Aorta (tissue), 5 donors: Measurements from ENCODE around the gene PRR29. TPM values are rescaled to one million over a fixed set of nuclear protein-coding genes. Genes with fewer than 3 reads are reported as not detected.

Experiments used
- ATAC-seq: fragments of 200-7000 bp; cut with Tn5 transposase; one replicate; pipeline ENCODE4 v1.9.1; 2022; ENCODE audit warnings: moderate library complexity; ENCODE audit not compliant: low FRiP score
- DNase-seq, 2 donors: peaks; one replicate each; pipeline ENCODE4 v3.0.0-alpha.2; 2020
- H3K27ac ChIP-seq, 2 donors: one replicate each; pipeline ENCODE4 v1.5.1; 2013; ENCODE audit warnings: low read length in 2 of 2, mild to moderate bottlenecking in 2 of 2, moderate library complexity in 2 of 2, control low read depth in 1 of 2, inconsistent platforms in 1 of 2, low read depth in 1 of 2
- H3K27me3 ChIP-seq, 2 donors: one replicate each; pipeline ENCODE4 v1.6.1; 2013; ENCODE audit warnings: control low read depth in 1 of 2, low read length in 1 of 2, mild to moderate bottlenecking in 1 of 2, moderate library complexity in 1 of 2; ENCODE audit not compliant: insufficient read depth in 2 of 2, control insufficient read depth in 1 of 2
- H3K36me3 ChIP-seq, 2 donors: one replicate each; pipeline ENCODE4 v1.6.1; 2013; ENCODE audit warnings: control low read depth in 1 of 2, low read length in 1 of 2, mild to moderate bottlenecking in 1 of 2; ENCODE audit not compliant: insufficient read depth in 2 of 2, control insufficient read depth in 1 of 2
- H3K4me1 ChIP-seq, 2 donors: one replicate each; pipeline ENCODE4 v1.6.1; 2013; ENCODE audit warnings: low read length in 2 of 2, control low read depth in 1 of 2, mild to moderate bottlenecking in 1 of 2, moderate library complexity in 1 of 2; ENCODE audit not compliant: insufficient read depth in 2 of 2, control insufficient read depth in 1 of 2
- H3K4me3 ChIP-seq, 2 donors: one replicate each; pipeline ENCODE4 v1.5.1; 2013; ENCODE audit warnings: low read length in 2 of 2, control low read depth in 1 of 2, mild to moderate bottlenecking in 1 of 2
- H3K9me3 ChIP-seq: one replicate; pipeline ENCODE4 v1.6.1; 2013; ENCODE audit warnings: mild to moderate bottlenecking, low read length; ENCODE audit not compliant: control insufficient read depth
- WGBS, 2 donors: extraction: QIAGEN DNeasy Blood & Tissue Kit; methylation state at CpG; one replicate each; pipeline ENCODE4 v1.1.7; 2013; 5-methylcytosine and 5-hydroxymethylcytosine counted together
- intact Hi-C, 2 donors: fragments of 100-400 bp; cut with DNase I; formaldehyde crosslinking; loops; one replicate each; pipeline versions ENCODE4 v1.14.2 to v1.15.0; 2022
- polyA plus RNA-seq, 2 donors: library from polyadenylated mRNA; stranded (reverse); fragments of 200-250 nt; gene quantifications; one replicate each; pipeline ENCODE4 v1.2.3, GENCODE V29; 2013
- total RNA-seq, 2 donors: library from RNA; stranded (reverse); fragmentation: NEBNext Ultra II Directional; extraction: Animal tissue kit (Norgen Biotek cat#: 25700); gene quantifications; one replicate each; pipeline ENCODE4 v1.2.1, GENCODE V29; 2021
- donor health status: healthy with polysubstance abuse.
- donor health status: Bipolar disorder and iron deficiency.
- donor health status: DM: no; HTN: no; CAD: no.
- donor health status: DM: no; HTN: no; CAD: no.
- donor health status: DM: yes; HTN: yes; CAD: no.

Gene PRR29
- total and polyA plus RNA-seq, 4 donors, result 0.10 to 0.84 (median 0.62) TPM; not detected in 1

- ATAC-seq, result no peak
- intact Hi-C loops, result no loop called here
- Histone ChIP-seq H3K4me1 (no peaks in the 10 kb centered on the region), H3K27ac (no peak overlapping the region), H3K9me3 (no peaks in the 10 kb centered on the region), H3K36me3 (no peaks in the 10 kb centered on the region), H3K4me3 (no peak overlapping the region), H3K27me3 (no peaks in the 10 kb centered on the region)
- DNase-seq, result no peak
- WGBS, 2 donors, result 64 to 71% methylated on average over 6 of the region's 6 CpGs
Measured at GRCh38 chr17:64040206-64040605, 42.1 kb downstream of the PRR29 start.

- no peak overlapping the region for H3K27ac ChIP-seq
- H3K4me3 ChIP-seq, result no peak overlapping the region
- H3K36me3 ChIP-seq, result no peaks in the 10 kb centered on the region
- H3K4me1 ChIP-seq, result no peaks in the 10 kb centered on the region
- intact Hi-C loops, result no loop called here
- DNase-seq (no peak), ATAC-seq (no peak)
- no peaks in the 10 kb centered on the region for H3K27me3 ChIP-seq
- H3K9me3 ChIP-seq, result no peaks in the 10 kb centered on the region
- 70 to 75% methylated on average over 11 of the region's 11 CpGs for WGBS, 2 donors
Measured at GRCh38 chr17:64041912-64042311, 43.8 kb downstream of the PRR29 start.

DNA sequence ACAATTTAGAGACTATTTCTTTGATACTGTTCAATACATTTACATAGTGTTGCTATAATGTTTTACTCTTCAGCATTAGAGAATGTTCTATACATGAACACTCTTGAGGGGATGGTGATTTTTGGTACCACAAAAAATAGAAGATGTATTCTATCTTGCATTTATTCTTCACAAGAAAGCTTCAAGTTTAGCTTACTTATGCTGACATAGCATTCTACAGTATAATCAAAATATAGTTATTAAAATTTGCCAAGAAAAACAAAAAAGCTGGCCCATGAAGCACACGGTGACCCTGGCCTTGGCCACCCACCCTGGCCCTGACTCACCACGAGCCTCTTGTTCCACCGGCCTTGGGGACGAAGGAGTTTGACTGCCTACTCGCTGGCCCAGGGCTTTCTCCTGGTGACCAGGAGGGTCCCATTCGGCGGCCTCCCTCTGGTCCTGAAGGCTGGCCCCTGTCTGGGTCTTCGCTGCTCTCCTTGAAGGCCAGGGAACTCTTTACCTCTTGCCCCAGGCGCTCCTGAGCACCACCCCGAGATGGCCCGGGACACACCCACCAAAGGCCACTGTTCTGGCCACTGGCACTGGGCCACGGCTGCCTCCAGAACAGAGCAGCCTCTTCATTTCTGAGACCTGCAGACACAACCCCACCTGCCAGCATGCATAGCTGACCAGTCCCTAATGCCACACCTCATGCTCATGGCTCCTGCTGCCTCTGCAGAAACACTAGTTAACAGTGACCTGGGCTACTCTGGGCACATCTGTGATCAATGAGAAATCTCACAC is 44.7 kb downstream of the PRR29 start:
- Histone ChIP-seq H3K4me3 (no peak overlapping the region), H3K27ac (no peak overlapping the region), H3K4me1 (no peaks in the 10 kb centered on the region), H3K36me3 (no peaks in the 10 kb centered on the region), H3K9me3 (no peaks in the 10 kb centered on the region), H3K27me3 (no peaks in the 10 kb centered on the region)
- 58 to 60% methylated on average over 12 of the region's 12 CpGs for WGBS, 2 donors
- intact Hi-C loops, result no loop called here
- ATAC-seq (no peak), DNase-seq (no peak)

DNA sequence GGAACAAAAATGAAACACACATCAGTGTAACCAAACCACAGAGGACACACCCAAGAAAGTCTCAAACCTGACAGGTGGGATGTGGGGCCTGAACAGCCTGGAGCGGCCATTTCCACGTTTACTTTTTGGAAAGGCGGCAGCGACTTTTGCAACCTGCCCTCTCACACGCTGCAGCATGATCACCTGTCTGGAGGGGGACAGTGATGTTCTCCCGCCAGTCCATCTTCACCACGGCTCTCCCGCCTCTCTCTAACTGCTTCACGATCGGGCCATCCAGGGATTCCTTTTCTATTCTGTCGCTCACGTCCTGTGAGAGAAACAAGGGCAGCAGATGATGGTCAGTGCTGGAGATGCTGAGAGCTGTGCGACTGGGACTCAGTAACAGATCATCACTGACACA is 47.0 kb downstream of the PRR29 start:
- ATAC-seq, result no peak
- intact Hi-C loops, result no loop called here
- H3K4me1 ChIP-seq, result no peaks in the 10 kb centered on the region

GRCh38 chr17:64048805-64049204 is 50.7 kb downstream of the PRR29 start:
- H3K27me3 ChIP-seq, result no peaks in the 10 kb centered on the region
- no peak overlapping the region for H3K27ac ChIP-seq
- H3K9me3 ChIP-seq, result no peaks in the 10 kb centered on the region
- DNase-seq (no peak), ATAC-seq (no peak)
- no peaks in the 10 kb centered on the region for H3K4me1 ChIP-seq
- peaks cover 0 to 13% of the 10 kb centered on the region in 2 donors for H3K36me3 ChIP-seq
- 90 to 94% methylated on average over 9 of the region's 9 CpGs for WGBS, 2 donors
- H3K4me3 ChIP-seq, result no peak overlapping the region
- intact Hi-C loops, result no loop called here

More for the DNA sequence above, 47.0 kb downstream of the PRR29 start:
- Histone ChIP-seq H3K27ac (no peak overlapping the region), H3K9me3 (no peaks in the 10 kb centered on the region), H3K4me3 (no peak overlapping the region), H3K27me3 (no peaks in the 10 kb centered on the region), H3K36me3 (peaks cover 0 to 10% of the 10 kb centered on the region in 2 donors)
- WGBS, 2 donors, result 86 to 87% methylated on average over 13 of the region's 13 CpGs
- no peak for DNase-seq

- no peaks in the 10 kb centered on the region for H3K27me3 ChIP-seq
- H3K36me3 ChIP-seq, result peaks cover 3 to 13% of the 10 kb centered on the region in 2 donors
- intact Hi-C loops, result no loop called here
- H3K27ac ChIP-seq, result no peak overlapping the region
- no peaks in the 10 kb centered on the region for H3K9me3 ChIP-seq
- no peak for ATAC-seq
- 77 to 82% methylated on average over 1 of the region's 1 CpG for WGBS, 2 donors
- DNase-seq, result no peak
- H3K4me1 ChIP-seq, result no peaks in the 10 kb centered on the region
- H3K4me3 ChIP-seq, result no peak overlapping the region
Measured at GRCh38 chr17:64051153-64051552, 53.0 kb downstream of the PRR29 start.

DNA sequence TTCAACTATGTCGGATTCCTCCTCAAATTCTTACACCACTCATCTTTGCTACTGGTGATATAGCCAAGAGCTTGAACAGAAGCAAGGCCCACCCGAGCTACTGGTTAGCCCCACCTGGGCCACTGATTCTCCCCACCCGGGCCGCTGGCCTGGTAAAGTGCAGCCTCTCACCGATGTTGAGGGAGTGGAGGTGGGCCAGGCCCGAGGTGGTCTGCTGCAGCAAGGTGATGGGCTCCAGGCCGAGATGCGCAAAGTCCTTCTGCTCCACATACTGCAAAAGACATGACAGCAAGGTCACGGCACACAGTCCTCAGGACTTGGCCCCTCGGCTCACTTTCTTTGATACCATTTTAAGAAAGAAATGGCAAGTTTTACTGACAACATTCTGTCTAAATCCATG is 55.0 kb downstream of the PRR29 start:
- intact Hi-C loops, result no loop called here
- Histone ChIP-seq H3K4me1 (no peaks in the 10 kb centered on the region), H3K9me3 (no peaks in the 10 kb centered on the region), H3K27me3 (no peaks in the 10 kb centered on the region), H3K27ac (no peak overlapping the region), H3K36me3 (peaks cover 3 to 13% of the 10 kb centered on the region in 2 donors), H3K4me3 (no peak overlapping the region)
- DNase-seq (no peak), ATAC-seq (no peak)
- WGBS, 2 donors, result 93 to 95% methylated on average over 10 of the region's 10 CpGs

Other genes with a start within 250 kb of the PRR29 start
- 10 to 100 TPM; 62.7 to 65.8 TPM for gene CCDC47, start 224.8 kb upstream of the PRR29 start, total RNA-seq
- gene CCDC47, start 224.8 kb upstream of the PRR29 start, polyA plus RNA-seq, result 10 to 100 TPM; 27.9 to 35.2 TPM
- gene DDX42, start 224.2 kb upstream of the PRR29 start, total RNA-seq, result 100 to 1,000 TPM; 120 to 136 TPM
- gene DDX42, start 224.2 kb upstream of the PRR29 start, polyA plus RNA-seq, result 10 to 100 TPM; 63.7 to 89.3 TPM
- gene PSMC5, start 170.9 kb upstream of the PRR29 start, total RNA-seq, result 10 to 100 TPM; 81.1 to 92.9 TPM
- gene PSMC5, start 170.9 kb upstream of the PRR29 start, polyA plus RNA-seq, result 100 to 1,000 TPM; 144 to 208 TPM
- 10 to 100 TPM; 29.4 to 38.1 TPM for gene FTSJ3, start 170.7 kb upstream of the PRR29 start, total RNA-seq
- 10 to 100 TPM; 10.0 to 30.0 TPM for gene FTSJ3, start 170.7 kb upstream of the PRR29 start, polyA plus RNA-seq
- gene SMARCD2, start 155.7 kb upstream of the PRR29 start, total RNA-seq, result 10 to 100 TPM; 43.0 to 69.7 TPM
- 10 to 100 TPM; 37.9 to 61.5 TPM for gene SMARCD2, start 155.7 kb upstream of the PRR29 start, polyA plus RNA-seq
- gene CSH2, start 124.7 kb upstream of the PRR29 start, total RNA-seq, result not detected
- gene CSH2, start 124.7 kb upstream of the PRR29 start, polyA plus RNA-seq, result not detected
- gene GH2, start 116.4 kb upstream of the PRR29 start, total RNA-seq, result not detected
- not detected for gene GH2, start 116.4 kb upstream of the PRR29 start, polyA plus RNA-seq
- not detected for gene CSH1, start 101.8 kb upstream of the PRR29 start, total RNA-seq
- gene CSH1, start 101.8 kb upstream of the PRR29 start, polyA plus RNA-seq, result not detected
- gene CSHL1, start 87.1 kb upstream of the PRR29 start, total RNA-seq, result not detected
- not detected for gene CSHL1, start 87.1 kb upstream of the PRR29 start, polyA plus RNA-seq
- not detected for gene GH1, start 79.5 kb upstream of the PRR29 start, total RNA-seq
- gene GH1, start 79.5 kb upstream of the PRR29 start, polyA plus RNA-seq, result not detected
- 1 to 10 TPM; 5.1 to 7.1 TPM for gene CD79B, start 66.0 kb upstream of the PRR29 start, total RNA-seq
- 1 to 10 TPM in 1 of 2 donors, under 1 TPM in 1; 0.50 to 6.7 TPM for gene CD79B, start 66.0 kb upstream of the PRR29 start, polyA plus RNA-seq
- 1 to 10 TPM; 1.5 to 3.2 TPM for gene SCN4A, start 25.4 kb upstream of the PRR29 start, total RNA-seq
- under 1 TPM in 1 of 2 donors, not detected in 1; 0.03 TPM for gene SCN4A, start 25.4 kb upstream of the PRR29 start, polyA plus RNA-seq
- 10 to 100 TPM; 24.9 to 36.0 TPM for gene ICAM2, start 22.3 kb downstream of the PRR29 start, total RNA-seq
- gene ICAM2, start 22.3 kb downstream of the PRR29 start, polyA plus RNA-seq, result 1 to 10 TPM; 3.9 to 9.7 TPM
- 10 to 100 TPM; 17.8 to 31.0 TPM for gene ERN1, start 131.8 kb downstream of the PRR29 start, total RNA-seq
- 1 to 10 TPM; 1.0 to 5.2 TPM for gene ERN1, start 131.8 kb downstream of the PRR29 start, polyA plus RNA-seq